ENCODE measurements around the gene PKP1.

PKP1 gene

GRCh38 chr1:201376464-201377374 lies 93.4 kb downstream of the PKP1 start:
- no peaks in the 10 kb centered on the region for H3K4me1 ChIP-seq (ENCODE audit: control insufficient read depth, insufficient read depth, low read length)
- no peak overlapping the region for H3K9ac ChIP-seq (ENCODE audit: low read length)
- H3K27me3 ChIP-seq (replicated peaks; ENCODE audit: control insufficient read depth, insufficient read depth, low read length): peaks cover 51% of the 10 kb centered on the region
- no peaks in the 10 kb centered on the region for H3K36me3 ChIP-seq (ENCODE audit: control insufficient read depth, insufficient read depth, low read length, severe bottlenecking)
- H3K9me3 ChIP-seq (ENCODE audit: control insufficient read depth, low read length): no peaks in the 10 kb centered on the region
- peak; percentile 52 for DNase-seq (ENCODE audit: low read depth)
- H3K4me3 ChIP-seq (ENCODE audit: low read length): no peak overlapping the region

- no peak within 1 kb of the TSS for H3K4me3 ChIP-seq (ENCODE audit: low read length)
- H3K4me1 ChIP-seq (ENCODE audit: control insufficient read depth, insufficient read depth, low read length): no peaks in the 10 kb centered on the region
- H3K9me3 ChIP-seq (ENCODE audit: control insufficient read depth, low read length): no peaks in the 10 kb centered on the region
- peaks cover 41% of the 10 kb centered on the region for H3K27me3 ChIP-seq (replicated peaks; ENCODE audit: control insufficient read depth, insufficient read depth, low read length)
- no peaks in the 10 kb centered on the region for H3K36me3 ChIP-seq (ENCODE audit: control insufficient read depth, insufficient read depth, low read length, severe bottlenecking)
- DNase-seq (ENCODE audit: low read depth): no peak
- H3K9ac ChIP-seq (ENCODE audit: low read length): no peak within 1 kb of the TSS
Observed at GRCh38 chr1:201377611-201378092, 94.3 kb downstream of the PKP1 start, which contains the start of gene TNNT2. TSS of gene TNNT2 (minus strand) at chr1:201377680. CDS start at chr1:201373254, 4,426 bp downstream.

GRCh38 chr1:201378804-201379203 lies 95.5 kb downstream of the PKP1 start:
- Histone ChIP-seq H3K4me1 (ENCODE audit: control insufficient read depth, insufficient read depth, low read length) (peaks cover 4% of the 10 kb centered on the region), H3K9me3 (ENCODE audit: control insufficient read depth, low read length) (no peaks in the 10 kb centered on the region), H3K4me3 (ENCODE audit: low read length) (no peak overlapping the region), H3K27me3 (replicated peaks; ENCODE audit: control insufficient read depth, insufficient read depth, low read length) (peaks cover 30% of the 10 kb centered on the region), H3K36me3 (ENCODE audit: control insufficient read depth, insufficient read depth, low read length, severe bottlenecking) (no peaks in the 10 kb centered on the region), H3K9ac (ENCODE audit: low read length) (no peak overlapping the region)
- DNase-seq (ENCODE audit: low read depth): no peak

- Histone ChIP-seq H3K9me3 (ENCODE audit: control insufficient read depth, low read length) (no peaks in the 10 kb centered on the region), H3K9ac (ENCODE audit: low read length) (no peak overlapping the region), H3K36me3 (ENCODE audit: control insufficient read depth, insufficient read depth, low read length, severe bottlenecking) (no peaks in the 10 kb centered on the region), H3K4me3 (ENCODE audit: low read length) (no peak overlapping the region), H3K4me1 (ENCODE audit: control insufficient read depth, insufficient read depth, low read length) (peaks cover 14% of the 10 kb centered on the region), H3K27me3 (replicated peaks; ENCODE audit: control insufficient read depth, insufficient read depth, low read length) (peaks cover 20% of the 10 kb centered on the region)
- DNase-seq (ENCODE audit: low read depth): no peak
Observed at GRCh38 chr1:201379733-201380242, 96.5 kb downstream of the PKP1 start.

DNA sequence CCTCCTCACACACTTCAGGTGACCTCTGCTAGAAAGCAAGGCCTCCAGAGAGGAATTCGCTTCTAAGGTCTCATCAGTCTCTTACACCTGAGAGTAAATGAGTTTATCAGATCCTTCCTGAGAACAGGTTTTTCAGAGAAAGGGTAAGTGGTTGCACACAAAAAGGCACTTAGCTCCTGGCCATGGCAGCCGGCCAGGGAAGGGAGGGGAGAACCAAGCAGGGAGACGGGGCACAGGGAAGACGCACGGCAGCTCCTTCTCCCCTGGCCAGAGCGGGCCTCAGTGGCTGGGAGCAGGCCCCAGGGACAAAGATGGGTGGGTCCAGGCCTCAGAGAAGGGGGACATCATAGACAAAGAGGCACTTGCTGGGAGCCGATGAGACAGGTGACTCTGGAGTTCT lies 97.8 kb downstream of the PKP1 start:
- peaks cover 15% of the 10 kb centered on the region for H3K4me1 ChIP-seq (ENCODE audit: control insufficient read depth, insufficient read depth, low read length)
- no peaks in the 10 kb centered on the region for H3K36me3 ChIP-seq (ENCODE audit: control insufficient read depth, insufficient read depth, low read length, severe bottlenecking)
- peaks cover 6% of the 10 kb centered on the region for H3K27me3 ChIP-seq (replicated peaks; ENCODE audit: control insufficient read depth, insufficient read depth, low read length)
- no peaks in the 10 kb centered on the region for H3K9me3 ChIP-seq (ENCODE audit: control insufficient read depth, low read length)
- no peak overlapping the region for H3K4me3 ChIP-seq (ENCODE audit: low read length)
- no peak overlapping the region for H3K9ac ChIP-seq (ENCODE audit: low read length)
- DNase-seq (ENCODE audit: low read depth): no peak

All from adipocyte (in vitro differentiated cells).